Stimulated activated naive CD8-positive, alpha-beta T cell treated with anti-CD3 and anti-CD28 coated beads, Interleukin-15, Interleukin-2, amounts not matched to agents 100 ng/mL and 50 ng/mL, for 24 hours (primary cell): ENCODE results near the gene SERTAD2.
A peak's percentile ranks its signal among the peaks of the same experiment; 100 is the strongest.

Experiments
- H3K27ac Mint-ChIP-seq: one replicate; pipeline ENCODE4 v1.8.0; 2021; ENCODE audit warnings: mild to moderate bottlenecking, mixed read lengths
- H3K27me3 Mint-ChIP-seq: one replicate; pipeline ENCODE4 v1.8.0; 2021; ENCODE audit warnings: mixed read lengths
- H3K36me3 Mint-ChIP-seq: one replicate; pipeline ENCODE4 v1.8.0; 2021; ENCODE audit warnings: low read depth, mixed read lengths
- H3K4me1 Mint-ChIP-seq: one replicate; pipeline ENCODE4 v1.8.0; 2021; ENCODE audit warnings: low read depth, mixed read lengths
- H3K4me3 Mint-ChIP-seq: one replicate; pipeline ENCODE4 v1.8.0; 2021; ENCODE audit warnings: mild to moderate bottlenecking, mixed read lengths
- H3K9me3 Mint-ChIP-seq: one replicate; pipeline ENCODE4 v1.8.0; 2021; ENCODE audit warnings: mixed read lengths

Gene SERTAD2

GRCh38 chr2:64605991-64606478 lies 47.7 kb downstream of the SERTAD2 start:
- no peaks in the 10 kb centered on the region for H3K9me3 Mint-ChIP-seq
- H3K4me3 Mint-ChIP-seq, result peak overlapping the region; percentile 44
- H3K36me3 Mint-ChIP-seq, result no peaks in the 10 kb centered on the region
- peak overlapping the region; percentile 87 for H3K27ac Mint-ChIP-seq
- no peaks in the 10 kb centered on the region for H3K27me3 Mint-ChIP-seq
- H3K4me1 Mint-ChIP-seq, result peaks cover 32% of the 10 kb centered on the region

- Mint-ChIP-seq H3K27ac (no peak overlapping the region), H3K36me3 (no peaks in the 10 kb centered on the region), H3K27me3 (no peaks in the 10 kb centered on the region), H3K4me3 (no peak overlapping the region), H3K4me1 (peaks cover 32% of the 10 kb centered on the region), H3K9me3 (no peaks in the 10 kb centered on the region)
These were observed 48.7 kb downstream of the SERTAD2 start for GRCh38 chr2:64605026-64605471.

GRCh38 chr2:64604155-64604554 lies 49.6 kb downstream of the SERTAD2 start:
- no peaks in the 10 kb centered on the region for H3K36me3 Mint-ChIP-seq
- peaks cover 32% of the 10 kb centered on the region for H3K4me1 Mint-ChIP-seq
- no peak overlapping the region for H3K4me3 Mint-ChIP-seq
- no peaks in the 10 kb centered on the region for H3K27me3 Mint-ChIP-seq
- H3K27ac Mint-ChIP-seq, result no peak overlapping the region
- no peaks in the 10 kb centered on the region for H3K9me3 Mint-ChIP-seq

- Mint-ChIP-seq H3K36me3 (no peaks in the 10 kb centered on the region), H3K27me3 (no peaks in the 10 kb centered on the region), H3K4me1 (peaks cover 17% of the 10 kb centered on the region), H3K9me3 (no peaks in the 10 kb centered on the region), H3K4me3 (no peak overlapping the region), H3K27ac (no peak overlapping the region)
These were observed 51.3 kb downstream of the SERTAD2 start for GRCh38 chr2:64602436-64602835.

GRCh38 chr2:64601785-64602391 lies 51.8 kb downstream of the SERTAD2 start:
- H3K4me1 Mint-ChIP-seq, result peaks cover 12% of the 10 kb centered on the region
- H3K4me3 Mint-ChIP-seq, result no peak overlapping the region
- no peaks in the 10 kb centered on the region for H3K27me3 Mint-ChIP-seq
- H3K9me3 Mint-ChIP-seq, result no peaks in the 10 kb centered on the region
- H3K27ac Mint-ChIP-seq, result no peak overlapping the region
- no peaks in the 10 kb centered on the region for H3K36me3 Mint-ChIP-seq

GRCh38 chr2:64601034-64601754 lies 52.5 kb downstream of the SERTAD2 start:
- H3K4me3 Mint-ChIP-seq, result no peak overlapping the region
- no peak overlapping the region for H3K27ac Mint-ChIP-seq
- peaks cover 5% of the 10 kb centered on the region for H3K4me1 Mint-ChIP-seq
- no peaks in the 10 kb centered on the region for H3K36me3 Mint-ChIP-seq
- no peaks in the 10 kb centered on the region for H3K27me3 Mint-ChIP-seq
- H3K9me3 Mint-ChIP-seq, result no peaks in the 10 kb centered on the region

GRCh38 chr2:64599469-64599868 lies 54.2 kb downstream of the SERTAD2 start:
- Mint-ChIP-seq H3K9me3 (no peaks in the 10 kb centered on the region), H3K4me1 (peaks cover 3% of the 10 kb centered on the region), H3K36me3 (no peaks in the 10 kb centered on the region), H3K27ac (no peak overlapping the region), H3K27me3 (no peaks in the 10 kb centered on the region), H3K4me3 (no peak overlapping the region)

- Mint-ChIP-seq H3K4me3 (no peak overlapping the region), H3K4me1 (peaks cover 5% of the 10 kb centered on the region), H3K27ac (no peak overlapping the region)
These were observed 55.5 kb downstream of the SERTAD2 start for GRCh38 chr2:64598226-64598625.

GRCh38 chr2:64595397-64596176 lies 58.1 kb downstream of the SERTAD2 start:
- Mint-ChIP-seq H3K4me1 (peaks cover 30% of the 10 kb centered on the region), H3K9me3 (no peaks in the 10 kb centered on the region), H3K36me3 (peaks cover 23% of the 10 kb centered on the region), H3K27me3 (no peaks in the 10 kb centered on the region), H3K27ac (no peak overlapping the region), H3K4me3 (no peak overlapping the region)

More at GRCh38 chr2:64598226-64598625, 55.5 kb downstream of the SERTAD2 start:
- Mint-ChIP-seq H3K36me3 (peaks cover under 1% of the 10 kb centered on the region), H3K27me3 (no peaks in the 10 kb centered on the region), H3K9me3 (no peaks in the 10 kb centered on the region)

- no peaks in the 10 kb centered on the region for H3K9me3 Mint-ChIP-seq
- H3K27ac Mint-ChIP-seq, result no peak overlapping the region
- H3K4me1 Mint-ChIP-seq, result peaks cover 33% of the 10 kb centered on the region
- peaks cover 32% of the 10 kb centered on the region for H3K36me3 Mint-ChIP-seq
- no peaks in the 10 kb centered on the region for H3K27me3 Mint-ChIP-seq
- no peak overlapping the region for H3K4me3 Mint-ChIP-seq
These were observed 59.3 kb downstream of the SERTAD2 start for GRCh38 chr2:64594226-64594989.

- Mint-ChIP-seq H3K4me1 (peaks cover 33% of the 10 kb centered on the region), H3K4me3 (no peak overlapping the region), H3K27ac (no peak overlapping the region), H3K27me3 (no peaks in the 10 kb centered on the region), H3K36me3 (peaks cover 44% of the 10 kb centered on the region), H3K9me3 (no peaks in the 10 kb centered on the region)
These were observed 60.6 kb downstream of the SERTAD2 start for GRCh38 chr2:64593035-64593655.

GRCh38 chr2:64591188-64591587 lies 62.5 kb downstream of the SERTAD2 start:
- H3K9me3 Mint-ChIP-seq, result no peaks in the 10 kb centered on the region
- peak overlapping the region; percentile 61 for H3K27ac Mint-ChIP-seq
- H3K36me3 Mint-ChIP-seq, result peaks cover 55% of the 10 kb centered on the region
- H3K27me3 Mint-ChIP-seq, result no peaks in the 10 kb centered on the region
- H3K4me3 Mint-ChIP-seq, result no peak overlapping the region
- peaks cover 40% of the 10 kb centered on the region for H3K4me1 Mint-ChIP-seq

GRCh38 chr2:64587561-64587960 lies 66.2 kb downstream of the SERTAD2 start:
- Mint-ChIP-seq H3K27ac (no peak overlapping the region), H3K4me1 (peaks cover 29% of the 10 kb centered on the region), H3K27me3 (no peaks in the 10 kb centered on the region), H3K36me3 (peaks cover 58% of the 10 kb centered on the region), H3K9me3 (no peaks in the 10 kb centered on the region), H3K4me3 (no peak overlapping the region)

- Mint-ChIP-seq H3K27me3 (no peaks in the 10 kb centered on the region), H3K4me1 (peaks cover 23% of the 10 kb centered on the region), H3K27ac (no peak overlapping the region), H3K4me3 (no peak overlapping the region), H3K36me3 (peaks cover 53% of the 10 kb centered on the region), H3K9me3 (no peaks in the 10 kb centered on the region)
These were observed 66.7 kb downstream of the SERTAD2 start for GRCh38 chr2:64586883-64587481.
